Activated CD4-positive, alpha-beta T cell treated with anti-CD3 and anti-CD28 coated beads, Interleukin-2, Interleukin-4, amounts not matched to agents 100 ng/mL and 50 ng/mL, durations not matched to agents 16 hours and 8 hours (primary cell): ENCODE measurements around the gene NUBPL.
"Not testable (repeated sequence)": the region's sequence is repeated elsewhere in the genome, so short reads cannot be mapped to it uniquely, and the experiment has no call there.

Source experiments
- DNase-seq: peaks from one replicate; pipeline ENCODE4 v3.0.0-alpha.2; 2020; ENCODE audit warnings: low spot score

Gene NUBPL

DNA sequence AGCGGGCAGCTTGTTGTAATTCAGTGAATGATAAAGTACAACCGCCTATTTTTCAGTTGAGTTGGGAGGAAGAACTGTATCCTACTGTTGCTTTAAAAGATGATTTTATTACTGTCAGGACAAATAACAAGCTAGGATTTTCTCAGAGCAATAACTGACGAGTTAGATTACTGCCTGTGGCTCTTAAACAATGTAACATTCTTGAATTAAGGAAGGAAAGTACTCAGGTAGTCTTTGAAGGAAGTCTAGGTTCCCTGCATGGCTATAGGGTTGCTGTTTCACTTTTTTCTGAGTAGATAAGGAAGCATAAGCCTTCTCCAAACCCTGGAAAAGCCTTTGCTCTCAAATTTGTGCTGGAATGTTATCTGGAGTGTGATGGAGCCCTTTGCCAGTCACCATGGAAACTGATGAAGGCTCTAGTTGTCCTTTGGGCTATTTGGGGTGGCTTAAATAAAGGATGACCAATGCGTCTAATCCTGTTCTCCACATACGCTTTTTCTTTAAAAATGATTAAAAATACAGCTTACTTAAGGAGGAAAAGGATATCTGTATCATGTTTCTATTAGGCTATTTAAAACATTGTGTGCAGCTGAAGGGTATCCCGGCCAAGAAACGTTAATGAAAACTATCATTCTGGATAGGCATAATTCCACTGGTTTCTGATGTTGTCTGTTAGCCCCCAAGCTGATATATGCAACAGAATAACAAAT is 17.7 kb downstream of the NUBPL start:
- no peak for DNase-seq

DNA sequence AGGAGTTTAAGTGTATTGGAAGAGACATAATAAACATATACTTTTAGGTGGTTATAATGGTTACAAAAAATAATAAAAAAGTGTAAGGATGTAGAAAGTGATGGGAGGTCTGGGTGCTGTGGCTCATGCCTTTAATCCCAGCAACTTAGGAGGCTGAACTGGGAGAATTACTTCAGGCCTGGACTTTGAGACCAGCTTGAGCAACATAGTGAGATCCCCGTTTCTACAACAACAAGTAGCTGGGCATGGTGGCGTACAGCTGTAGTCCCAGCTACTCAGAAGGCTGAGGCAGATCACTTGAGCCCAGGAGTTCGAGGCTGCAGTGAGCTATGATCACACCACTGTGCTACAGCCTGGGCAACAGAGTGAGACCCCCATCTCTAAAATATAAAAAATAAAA is 19.0 kb downstream of the NUBPL start:
- DNase-seq = no peak

DNA sequence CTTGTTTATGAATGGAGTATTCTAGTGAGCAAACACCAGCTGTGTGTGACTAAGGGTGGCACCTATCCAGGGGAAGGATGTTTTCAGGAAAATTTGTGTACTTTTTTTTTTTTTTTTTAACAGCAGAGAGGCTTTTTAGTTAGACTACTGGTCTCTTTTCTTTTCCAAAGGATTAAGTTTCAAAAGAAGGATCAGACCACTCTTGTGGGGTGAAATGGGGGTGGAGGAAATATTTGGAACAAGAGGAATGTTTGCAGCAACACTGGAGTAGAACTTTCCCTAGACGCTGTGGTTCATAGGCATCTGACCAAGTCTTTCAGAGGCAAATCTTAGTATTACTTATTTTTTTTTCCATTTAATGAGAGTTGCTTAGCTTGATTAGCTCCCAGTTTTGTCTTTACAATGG is 21.1 kb downstream of the NUBPL start:
- DNase-seq = no peak

DNA sequence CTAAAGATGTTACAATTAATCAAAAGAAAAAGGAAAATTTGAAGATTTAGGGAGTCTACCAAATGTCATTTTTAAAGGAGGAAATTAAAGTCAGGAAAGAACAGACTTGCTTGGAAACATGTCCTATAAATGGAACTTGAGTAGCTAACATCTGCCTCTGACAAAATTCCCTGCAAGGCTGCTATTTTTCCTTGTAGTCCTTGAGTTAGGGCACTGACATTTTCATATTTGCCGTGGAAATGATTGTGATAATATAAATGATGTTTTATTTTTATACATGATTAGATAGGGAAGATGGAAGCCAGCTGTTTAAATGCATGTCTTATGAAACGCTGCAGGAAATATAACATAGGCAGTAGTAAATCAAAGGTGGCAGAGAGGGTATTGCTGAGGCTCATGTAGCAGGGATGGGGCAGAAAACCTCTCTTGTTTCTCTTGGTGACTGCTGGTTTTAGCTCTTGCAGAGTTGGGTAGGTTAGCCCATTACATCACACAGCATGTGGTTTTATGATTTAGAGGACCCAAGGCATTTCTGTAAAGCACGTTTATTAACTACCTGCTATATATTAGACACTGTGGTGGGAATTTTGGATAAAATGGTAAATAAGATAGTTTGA is 21.7 kb downstream of the NUBPL start:
- DNase-seq = no peak

DNA sequence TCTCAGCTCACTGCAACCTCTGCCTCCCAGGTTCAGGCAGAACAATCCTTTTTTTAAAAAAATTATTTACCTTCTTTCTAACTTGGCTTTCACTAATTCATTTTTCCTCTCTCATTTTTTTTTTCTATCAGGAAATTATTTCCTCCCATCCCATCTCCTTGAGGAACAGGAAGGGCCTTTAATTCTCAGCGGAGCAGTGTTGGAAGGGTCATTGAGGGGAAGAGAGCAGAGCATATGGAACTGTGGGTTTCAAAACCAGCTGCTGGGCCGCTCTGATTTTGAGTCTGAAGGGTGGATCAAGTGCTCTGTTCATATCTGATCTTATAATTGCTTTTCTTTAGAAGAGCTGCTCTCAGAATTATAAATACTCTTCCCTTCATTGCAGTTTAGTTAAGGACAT is 29.0 kb downstream of the NUBPL start:
- no peak for DNase-seq

DNA sequence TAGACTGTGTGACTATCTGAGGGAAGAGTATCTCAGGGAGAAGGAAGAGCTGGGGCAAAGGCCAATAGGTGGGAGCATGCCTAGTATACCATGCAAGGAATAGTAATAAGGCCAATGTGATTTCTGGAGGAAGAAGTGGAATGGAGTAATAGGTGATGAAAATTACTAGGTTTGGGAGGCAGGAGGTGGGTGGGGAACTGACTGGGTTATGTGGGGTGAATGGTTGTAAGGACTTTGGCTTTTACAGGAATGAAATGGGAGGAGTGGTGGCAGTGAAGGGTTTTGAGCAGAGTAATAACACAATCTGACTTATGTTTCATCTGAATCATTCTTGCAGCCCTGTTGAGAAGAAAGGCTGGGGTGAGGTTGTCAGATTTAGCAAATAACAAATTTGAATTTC is 30.9 kb downstream of the NUBPL start:
- DNase-seq = no peak

DNA sequence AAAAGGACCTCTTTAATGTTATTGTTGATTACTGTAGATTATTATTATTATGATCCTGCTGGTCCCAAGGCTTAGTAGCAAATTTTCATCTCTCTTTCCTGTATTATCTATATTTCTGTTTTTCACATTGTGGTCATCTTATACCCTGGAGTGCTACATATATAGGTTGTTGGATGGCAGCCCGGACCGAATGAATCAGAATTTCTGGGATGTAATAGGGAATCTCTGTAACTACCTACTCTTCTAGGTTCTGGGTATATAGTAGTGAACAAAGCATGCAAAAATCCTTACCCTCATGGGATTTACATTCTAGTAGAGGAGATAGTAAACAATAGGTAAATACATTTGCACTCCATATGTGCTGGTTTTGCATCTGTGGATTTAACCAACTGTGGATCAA is 31.4 kb downstream of the NUBPL start:
- DNase-seq = no peak

DNA sequence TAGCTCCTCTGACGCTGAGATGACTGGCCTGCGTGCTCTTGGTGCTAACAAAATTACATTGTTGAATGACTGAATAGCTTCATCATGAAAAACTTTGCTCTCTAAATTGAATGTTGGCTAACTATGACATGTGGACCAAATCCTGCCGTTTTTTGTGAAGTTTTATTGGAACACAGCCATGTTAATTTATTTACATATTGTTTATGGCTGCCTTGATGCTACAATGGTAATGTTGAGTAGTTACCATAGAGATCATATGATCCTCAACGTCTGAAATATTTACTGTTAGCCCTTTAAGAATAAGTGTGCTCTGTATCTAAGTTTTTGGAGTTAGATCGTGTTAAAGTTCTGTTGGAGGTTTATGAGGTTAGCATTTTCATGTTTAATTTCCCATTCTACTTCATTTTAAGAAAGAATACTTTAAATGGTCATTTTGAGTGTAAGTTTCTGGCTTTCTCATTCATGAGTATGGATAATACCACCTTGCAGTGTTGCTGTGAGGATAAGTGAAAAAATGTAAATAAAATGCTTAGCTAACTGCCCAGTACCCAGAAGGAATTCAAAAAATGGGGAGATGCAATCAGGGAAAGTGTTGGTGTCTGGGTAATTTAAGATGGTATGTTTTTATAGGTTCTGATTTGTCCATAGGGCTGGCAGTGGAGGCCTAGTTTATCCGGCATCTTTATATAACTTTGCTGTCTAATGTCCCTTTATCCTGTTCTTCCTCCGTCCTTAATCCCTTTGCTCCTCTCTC is 35.3 kb downstream of the NUBPL start:
- no peak for DNase-seq

DNA sequence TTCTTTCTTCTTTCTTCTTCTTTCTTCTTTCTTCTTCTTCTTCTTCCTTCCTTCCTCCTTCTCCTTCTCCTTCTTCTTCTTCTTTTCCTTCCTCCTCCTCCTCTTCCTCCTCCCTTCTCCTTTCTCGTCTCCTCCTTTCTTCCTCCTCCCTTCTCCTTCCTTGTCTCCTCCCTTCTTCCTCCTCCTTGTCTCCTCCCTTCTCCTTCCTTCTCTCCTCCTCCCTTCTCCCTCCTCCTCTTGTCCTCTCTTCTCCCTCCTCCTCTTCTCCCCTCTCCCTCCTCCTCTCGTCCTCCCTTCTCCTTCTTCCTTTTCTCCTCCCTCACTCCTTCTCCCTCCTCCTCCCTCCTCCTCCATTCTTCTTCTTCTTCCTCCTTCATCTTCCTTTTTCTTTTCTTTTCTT is 44.5 kb downstream of the NUBPL start:
- no peak for DNase-seq

DNA sequence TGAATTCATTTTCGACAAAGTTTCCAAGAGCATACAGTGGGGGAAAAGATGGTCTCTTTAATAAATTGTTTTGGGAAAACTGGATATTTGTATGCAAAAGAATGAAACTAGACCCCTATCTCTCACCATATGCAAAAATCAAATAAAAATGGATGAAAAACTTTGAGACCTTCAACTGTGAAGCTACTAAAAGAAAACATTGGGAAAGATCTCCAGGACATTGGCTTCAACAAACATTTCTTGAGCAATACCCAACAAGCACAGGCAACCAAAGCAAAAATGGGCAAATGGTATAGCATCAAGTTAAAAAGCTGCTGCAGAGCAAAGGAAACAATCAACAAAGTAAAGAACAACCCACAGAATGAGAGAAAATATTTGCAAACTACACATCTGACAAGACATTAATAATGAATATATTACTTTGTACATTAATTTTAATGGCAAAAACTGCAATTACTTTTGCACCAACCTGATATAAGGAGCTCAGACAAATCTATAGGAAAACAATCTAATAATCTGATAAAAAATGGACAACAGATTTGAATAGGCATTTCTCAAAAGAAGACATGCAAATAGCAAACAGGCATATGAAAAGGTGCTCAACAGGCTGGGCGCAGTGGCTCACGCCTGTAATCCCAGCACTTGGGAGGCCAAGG is 50.7 kb downstream of the NUBPL start:
- no peak for DNase-seq

DNA sequence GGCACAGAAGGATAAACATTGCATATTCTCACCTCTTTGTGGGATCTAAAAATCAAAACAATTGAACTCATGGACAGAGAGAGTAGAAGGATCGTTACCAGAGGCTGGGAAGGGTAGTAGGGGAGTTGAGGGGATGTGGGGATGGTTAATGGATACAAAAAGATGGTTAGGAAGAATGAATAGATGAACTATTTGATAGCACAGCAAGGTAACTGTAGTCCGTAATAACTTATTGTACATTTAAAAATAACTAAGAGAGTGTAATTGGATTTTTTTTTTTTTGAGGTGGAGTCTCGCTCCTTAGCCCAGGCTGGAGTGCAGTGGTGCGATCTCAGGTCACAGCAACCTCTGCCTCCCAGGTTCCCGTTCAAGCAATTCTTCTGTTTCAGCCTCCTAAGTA is 52.0 kb downstream of the NUBPL start:
- no peak for DNase-seq

DNA sequence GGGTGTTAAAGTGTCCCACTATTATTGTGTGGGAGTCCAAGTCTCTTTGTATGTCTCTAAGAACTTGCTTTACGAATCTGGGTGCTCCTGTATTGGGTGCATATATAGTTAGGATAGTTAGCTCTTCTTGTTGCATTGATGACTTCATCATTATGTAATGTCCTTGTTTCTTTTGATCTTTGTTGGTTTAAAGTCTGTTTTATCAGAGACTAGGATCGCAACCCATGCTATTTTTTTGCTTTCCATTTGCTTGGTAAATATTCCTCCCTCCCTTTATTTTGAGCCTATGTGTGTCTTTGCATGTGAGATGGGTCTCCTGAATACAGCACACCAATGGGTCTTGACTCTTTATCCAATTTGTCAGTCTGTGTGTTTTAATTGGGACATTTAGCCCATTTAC is 57.7 kb downstream of the NUBPL start:
- not testable (repeated sequence) for DNase-seq

DNA sequence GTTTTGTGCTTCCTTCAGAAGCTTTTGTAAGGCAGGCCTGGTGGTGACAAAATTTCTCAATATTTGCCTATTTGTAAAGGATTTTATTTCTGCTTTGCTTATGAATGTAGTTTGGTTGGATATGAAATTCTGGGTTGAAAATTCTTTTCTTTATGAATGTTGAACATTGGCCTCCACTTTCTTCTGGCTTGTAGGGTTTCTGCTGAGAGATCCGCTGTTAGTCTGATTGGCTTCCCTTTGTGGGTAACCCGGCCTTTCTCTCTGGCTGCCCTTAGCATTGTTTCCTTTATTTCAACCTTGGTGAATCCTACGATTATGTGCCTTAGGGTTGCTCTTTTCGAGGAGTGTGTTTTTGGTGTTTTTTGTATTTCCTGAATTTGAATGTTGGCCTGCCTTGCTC is 58.2 kb downstream of the NUBPL start:
- no peak for DNase-seq

DNA sequence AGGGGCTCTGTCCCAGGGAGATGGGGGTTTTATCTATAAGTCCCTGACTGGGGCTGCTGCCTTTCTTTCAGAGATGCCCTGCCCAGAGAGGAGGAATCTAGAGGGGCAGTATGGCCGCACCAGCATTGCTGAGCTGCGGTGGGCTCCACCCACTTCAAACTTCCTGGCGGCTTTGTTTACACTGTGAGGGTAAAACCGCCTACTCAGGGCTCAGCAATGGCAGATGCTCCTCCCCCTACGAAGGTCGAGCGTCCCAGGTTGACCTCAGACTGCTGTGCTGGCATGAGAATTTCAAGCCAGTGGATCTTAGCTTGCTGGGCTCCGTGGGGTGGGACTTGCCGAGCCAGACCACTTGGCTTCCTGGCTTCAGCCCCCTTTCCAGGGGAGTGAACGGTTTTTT is 59.7 kb downstream of the NUBPL start:
- not testable (repeated sequence) for DNase-seq

DNA sequence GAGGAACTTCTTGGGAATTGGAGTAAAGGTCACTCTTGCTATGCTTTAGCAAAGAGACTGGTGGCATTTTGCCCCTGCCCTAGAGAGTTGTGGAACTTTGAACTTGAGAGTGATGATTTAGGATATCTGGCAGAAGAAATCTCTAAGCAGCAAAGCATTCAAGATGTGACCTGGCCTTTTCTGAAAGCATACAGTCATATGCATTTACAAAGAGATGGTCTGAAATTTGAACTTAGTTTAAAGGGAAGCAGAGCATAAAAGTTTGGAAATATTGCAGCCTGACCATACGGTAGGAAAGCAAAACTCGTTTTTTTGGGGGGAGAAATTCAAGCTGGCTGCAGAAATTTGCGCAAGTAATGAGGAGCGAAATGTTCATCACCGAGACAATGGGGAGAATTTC is 60.9 kb downstream of the NUBPL start:
- DNase-seq = no peak

DNA sequence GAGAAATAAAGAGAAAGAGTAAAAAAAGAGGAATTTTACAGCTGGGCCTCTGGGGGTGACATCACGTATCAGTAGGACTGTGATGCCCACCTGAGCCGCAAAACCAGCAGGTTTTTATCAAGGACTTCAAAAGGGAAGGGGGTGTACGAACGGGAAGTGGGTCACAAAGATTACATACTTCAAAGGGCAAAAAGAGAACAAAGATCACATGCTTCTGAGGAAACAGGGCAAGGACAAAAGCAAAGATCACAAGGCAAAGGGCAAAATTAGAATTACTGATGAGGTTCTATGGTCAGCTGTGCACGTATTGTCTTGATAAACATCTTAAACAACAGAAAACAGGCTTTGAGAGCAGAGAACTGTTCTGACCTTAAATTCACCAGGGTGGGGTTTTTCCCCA is 91.7 kb downstream of the NUBPL start:
- not testable (repeated sequence) for DNase-seq

DNA sequence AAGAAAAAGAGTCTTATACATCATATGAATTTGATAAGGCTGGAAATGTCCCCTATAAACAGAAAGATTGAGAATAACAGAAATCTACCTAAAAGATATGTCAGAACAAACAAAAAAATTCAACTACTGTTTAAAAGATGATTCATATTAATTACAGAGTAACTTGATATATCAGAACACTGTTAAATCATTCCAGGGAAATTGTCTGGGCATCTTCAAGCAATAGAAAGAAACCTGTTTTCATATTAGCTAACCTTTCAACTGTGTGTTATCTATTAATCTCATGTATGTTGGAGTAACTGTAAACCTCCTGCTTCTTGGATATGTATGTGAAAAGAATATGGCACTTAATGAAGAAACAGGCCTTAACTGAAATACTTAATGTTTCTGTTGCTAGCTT is 96.7 kb downstream of the NUBPL start:
- DNase-seq = no peak

DNA sequence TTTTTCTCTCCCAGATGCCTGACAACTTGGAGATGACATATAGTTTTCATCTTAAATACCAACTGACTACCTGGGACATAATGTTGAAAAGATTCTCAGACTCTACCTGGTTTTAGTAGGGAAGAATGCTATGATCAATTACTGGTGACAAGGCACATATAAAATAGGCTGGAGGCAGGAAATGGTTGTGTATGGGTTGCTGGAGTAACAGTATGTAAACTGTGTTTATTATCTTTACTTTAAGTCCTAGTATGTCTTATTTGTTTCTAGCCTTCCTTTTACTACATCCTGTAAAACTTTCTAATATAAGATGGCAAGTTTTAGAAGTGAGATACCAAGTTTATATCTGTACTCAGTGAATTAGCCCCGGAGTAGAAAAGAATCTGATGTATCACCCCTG is 98.1 kb downstream of the NUBPL start:
- no peak for DNase-seq

DNA sequence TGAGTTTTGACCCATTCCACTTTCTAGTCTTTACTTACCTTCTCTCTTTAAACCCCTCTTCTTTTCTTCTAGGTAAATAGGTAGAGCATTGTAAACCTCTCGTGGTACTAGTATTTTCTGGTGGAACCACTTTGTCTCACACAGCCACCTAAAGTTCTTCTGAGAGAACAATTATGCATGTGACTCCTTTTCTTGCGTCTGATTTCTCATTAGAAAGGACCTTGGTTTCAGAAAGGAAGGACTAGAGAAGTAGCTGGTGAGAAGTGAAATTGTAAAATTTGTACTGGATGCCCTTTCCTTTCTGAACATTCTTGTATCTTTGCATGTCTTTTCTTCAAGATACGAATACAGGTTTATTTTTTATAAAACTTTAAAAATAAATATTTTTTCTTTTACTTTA is 99.0 kb downstream of the NUBPL start:
- DNase-seq = no peak

DNA sequence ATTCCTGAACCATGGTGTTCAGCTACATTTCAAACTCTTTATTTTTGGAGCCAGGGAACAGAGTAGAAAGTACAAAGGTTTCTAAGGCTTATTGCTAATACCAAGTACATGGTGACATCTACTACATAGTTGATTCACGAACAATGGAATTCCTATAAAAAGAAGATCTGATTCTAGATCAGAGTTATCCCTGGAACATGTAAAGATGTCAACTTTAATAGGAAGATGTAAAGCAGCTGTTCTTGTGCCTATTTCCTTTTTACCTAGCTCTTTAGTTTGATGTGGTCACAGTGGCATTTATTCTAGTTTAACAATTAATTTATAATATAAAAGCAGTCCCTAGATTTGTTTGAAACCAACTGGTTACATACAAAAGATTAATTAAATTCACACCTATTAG is 99.5 kb downstream of the NUBPL start:
- DNase-seq = no peak

DNA sequence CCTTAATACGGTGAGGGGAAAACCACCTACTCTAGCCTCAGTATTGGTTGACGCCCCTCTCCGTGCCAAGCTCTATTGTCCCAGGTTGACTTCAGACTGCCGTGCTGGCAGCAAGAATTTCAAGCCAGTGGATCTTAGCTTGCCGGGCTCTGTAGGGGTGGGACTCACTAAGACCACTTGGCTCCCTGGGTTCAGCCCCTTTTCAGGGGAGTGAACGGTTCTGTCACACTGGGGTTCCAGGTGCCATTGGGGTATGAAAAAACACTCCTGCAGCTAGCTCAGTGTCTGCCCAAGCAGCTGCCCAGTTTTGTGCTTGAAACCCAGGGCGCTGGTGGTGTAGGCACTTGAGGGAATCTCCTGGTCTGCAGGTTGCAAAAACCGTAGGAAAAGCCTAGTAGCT is 107.1 kb downstream of the NUBPL start:
- no peak for DNase-seq

DNA sequence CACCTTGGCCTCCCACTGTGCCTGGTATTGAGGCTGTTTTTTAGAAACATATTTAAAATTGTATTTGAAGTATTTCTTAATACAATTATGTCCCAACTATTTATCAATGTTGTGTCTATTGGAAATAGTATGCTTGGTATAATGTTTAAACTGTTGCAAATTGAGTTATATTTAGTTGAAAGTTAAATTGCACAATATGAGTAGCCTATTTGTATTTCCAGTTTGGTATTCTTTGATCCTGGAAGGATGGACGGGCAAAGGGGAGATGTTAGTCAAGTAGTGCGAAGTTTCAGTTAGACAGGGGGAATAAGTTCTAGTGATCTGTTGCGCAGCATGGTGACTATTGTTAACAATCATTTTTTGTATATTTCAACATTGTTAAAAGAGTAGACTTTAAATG is 111.5 kb downstream of the NUBPL start:
- no peak for DNase-seq

DNA sequence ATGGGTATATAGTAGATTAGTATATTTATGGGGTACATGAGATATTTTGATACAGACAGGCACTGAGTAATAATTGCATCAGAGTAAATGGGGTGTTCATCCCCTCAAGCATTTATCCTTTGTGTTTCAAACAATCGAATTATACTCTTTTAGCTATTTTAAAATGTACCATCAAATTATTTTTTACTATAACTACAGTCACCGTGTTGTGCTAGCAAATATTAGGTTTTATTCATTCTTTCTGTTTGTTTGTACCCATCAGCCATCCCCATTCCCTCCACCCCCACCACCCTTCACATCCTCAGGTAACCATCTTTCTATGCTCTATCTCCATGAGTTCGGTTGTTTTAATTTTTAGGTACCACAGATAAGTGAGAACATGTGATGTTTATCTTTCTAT is 115.8 kb downstream of the NUBPL start:
- DNase-seq = no peak
